GM12891 (cell line): ENCODE results near the gene CALCOCO1.

Source experiments
- DNase-seq: peaks from one replicate; pipeline ENCODE4 v3.0.0; 2011; ENCODE audit warnings: low spot score; ENCODE audit not compliant: insufficient read length
- FAIRE-seq: peaks from 2 replicates; lab custom pipeline; 2011; peaks lifted over from hg19 to GRCh38; lab: Jason Lieb, UNC
- PAX5 ChIP-seq: IDR thresholded peaks from 2 replicates; pipeline ENCODE4 v1.6.1; 2011; ENCODE audit warnings: low read length, moderate library complexity, mild to moderate bottlenecking; ENCODE audit not compliant: insufficient read depth, severe bottlenecking
- POLR2A ChIP-seq: IDR thresholded peaks from 2 replicates; pipeline ENCODE4 v1.6.1; 2011; ENCODE audit warnings: low read depth, low read length, control low read depth
- POLR2AphosphoS5 ChIP-seq: IDR thresholded peaks from 2 replicates; pipeline ENCODE4 v1.6.1; 2011; ENCODE audit warnings: low read depth, low read length, control low read depth
- POU2F2 ChIP-seq: IDR thresholded peaks from 2 replicates; pipeline ENCODE4 v1.6.1; 2011; ENCODE audit warnings: low read depth, mild to moderate bottlenecking, control low read depth, low read length, moderate library complexity
- SPI1 ChIP-seq: IDR thresholded peaks from 2 replicates; pipeline ENCODE4 v1.6.1; 2011; ENCODE audit warnings: low read depth, low read length, control low read depth
- TAF1 ChIP-seq: IDR thresholded peaks from 2 replicates; pipeline ENCODE4 v1.6.1; 2011; ENCODE audit warnings: low read depth, low read length, control low read depth

The CALCOCO1 gene

GRCh38 chr12:53674977-53675700 is 52.1 kb downstream of the CALCOCO1 start:
- TF ChIP-seq POLR2AphosphoS5 (no peak), POU2F2 (no peak), POLR2A (no peak), TAF1 (no peak), PAX5 (no peak), SPI1 (no peak)
- no peak for FAIRE-seq
- no peak for DNase-seq

GRCh38 chr12:53670971-53671370 is 56.3 kb downstream of the CALCOCO1 start:
- DNase-seq (no peak), FAIRE-seq (no peak)
- TF ChIP-seq POLR2AphosphoS5 (no peak), POU2F2 (no peak), PAX5 (no peak), TAF1 (no peak), SPI1 (no peak), POLR2A (no peak)

GRCh38 chr12:53670308-53670707 is 56.9 kb downstream of the CALCOCO1 start:
- FAIRE-seq (no peak), DNase-seq (no peak)
- TF ChIP-seq SPI1: no peak
- TF ChIP-seq TAF1: no peak
- no peak for TF ChIP-seq POLR2AphosphoS5
- no peak for TF ChIP-seq POLR2A
- no peak for TF ChIP-seq POU2F2
- no peak for TF ChIP-seq PAX5

- TF ChIP-seq PAX5 (no peak), POU2F2 (no peak), POLR2A (no peak), SPI1 (no peak), TAF1 (no peak), POLR2AphosphoS5 (no peak)
- FAIRE-seq: no peak
Measured at GRCh38 chr12:53667080-53667479, 60.2 kb downstream of the CALCOCO1 start.

GRCh38 chr12:53664936-53665335 is 62.3 kb downstream of the CALCOCO1 start:
- DNase-seq: no peak
- no peak for FAIRE-seq
- TF ChIP-seq POU2F2 (no peak), SPI1 (no peak), POLR2AphosphoS5 (no peak), POLR2A (no peak), TAF1 (no peak), PAX5 (no peak)

More at GRCh38 chr12:53667080-53667479, 60.2 kb downstream of the CALCOCO1 start:
- no peak for DNase-seq

- FAIRE-seq (no peak), DNase-seq (no peak)
- TF ChIP-seq SPI1 (no peak), POLR2AphosphoS5 (no peak), TAF1 (no peak), PAX5 (no peak), POLR2A (no peak), POU2F2 (no peak)
Measured at GRCh38 chr12:53664191-53664590, 63.1 kb downstream of the CALCOCO1 start.

- no peak for FAIRE-seq
Measured at GRCh38 chr12:53660041-53660440, 67.2 kb downstream of the CALCOCO1 start.

GRCh38 chr12:53659571-53659981 is 67.7 kb downstream of the CALCOCO1 start:
- TF ChIP-seq POU2F2 (no peak), SPI1 (no peak), POLR2A (no peak), PAX5 (no peak), POLR2AphosphoS5 (no peak), TAF1 (no peak)
- DNase-seq (no peak), FAIRE-seq (no peak)

More at GRCh38 chr12:53660041-53660440, 67.2 kb downstream of the CALCOCO1 start:
- no peak for TF ChIP-seq TAF1
- TF ChIP-seq POLR2AphosphoS5: no peak
- no peak for TF ChIP-seq POU2F2
- no peak for TF ChIP-seq POLR2A
- TF ChIP-seq PAX5: no peak
- TF ChIP-seq SPI1: no peak
- DNase-seq: no peak

GRCh38 chr12:53659011-53659551 is 68.2 kb downstream of the CALCOCO1 start:
- TF ChIP-seq PAX5: no peak
- TF ChIP-seq POLR2AphosphoS5: no peak
- no peak for TF ChIP-seq TAF1
- TF ChIP-seq POU2F2: no peak
- no peak for TF ChIP-seq POLR2A
- no peak for TF ChIP-seq SPI1
- no peak for DNase-seq
- no peak for FAIRE-seq
